Measurements from ENCODE around the gene ARRDC4.

The ARRDC4 gene

GRCh38 chr15:97976766-97977503 is 16.4 kb downstream of the ARRDC4 start:
- H3K4me3 ChIP-seq (ENCODE audit: low read depth, low read length), result no peak overlapping the region
- no peak for DNase-seq (ENCODE audit: low read depth)
- TF ChIP-seq CTCF (IDR thresholded peaks at IDR 0.05; ENCODE audit: insufficient read depth, low read depth, low read length, missing control alignments), result no peak

GRCh38 chr15:97977734-97978133 is 17.2 kb downstream of the ARRDC4 start:
- H3K4me3 ChIP-seq (ENCODE audit: low read depth, low read length), result no peak overlapping the region
- no peak for TF ChIP-seq CTCF (IDR thresholded peaks at IDR 0.05; ENCODE audit: insufficient read depth, low read depth, low read length, missing control alignments)
- no peak for DNase-seq (ENCODE audit: low read depth)

GRCh38 chr15:97978401-97979139 is 18.1 kb downstream of the ARRDC4 start:
- TF ChIP-seq CTCF (IDR thresholded peaks at IDR 0.05; ENCODE audit: insufficient read depth, low read depth, low read length, missing control alignments), result no peak
- DNase-seq (ENCODE audit: low read depth), result no peak
- H3K4me3 ChIP-seq (ENCODE audit: low read depth, low read length), result no peak overlapping the region

GRCh38 chr15:97979140-97979520 is 18.6 kb downstream of the ARRDC4 start:
- DNase-seq (ENCODE audit: low read depth), result no peak
- no peak overlapping the region for H3K4me3 ChIP-seq (ENCODE audit: low read depth, low read length)
- TF ChIP-seq CTCF (IDR thresholded peaks at IDR 0.05; ENCODE audit: insufficient read depth, low read depth, low read length, missing control alignments), result no peak

GRCh38 chr15:97981058-97981457 is 20.6 kb downstream of the ARRDC4 start:
- DNase-seq (ENCODE audit: low read depth), result no peak
- TF ChIP-seq CTCF (IDR thresholded peaks at IDR 0.05; ENCODE audit: insufficient read depth, low read depth, low read length, missing control alignments), result no peak
- no peak overlapping the region for H3K4me3 ChIP-seq (ENCODE audit: low read depth, low read length)

- DNase-seq (ENCODE audit: low read depth), result no peak
- TF ChIP-seq CTCF (IDR thresholded peaks at IDR 0.05; ENCODE audit: insufficient read depth, low read depth, low read length, missing control alignments), result no peak
These were observed 21.3 kb downstream of the ARRDC4 start for GRCh38 chr15:97981758-97982157.

More at GRCh38 chr15:97981758-97982157, 21.3 kb downstream of the ARRDC4 start:
- H3K4me3 ChIP-seq (ENCODE audit: low read depth, low read length), result no peak overlapping the region

All from GM12865 (cell line).